ENCODE data around the gene SUB1. TPM values are rescaled to one million over a fixed set of nuclear protein-coding genes. Genes with fewer than 3 reads are reported as not detected.

Gene SUB1
- total RNA-seq = 100 to 1,000 TPM; 142 to 466 (median 206) TPM

GRCh38 chr5:32585446-32586275 is at the start of gene SUB1:
TSS of gene SUB1 (plus strand) at chr5:32585557. CDS start at chr5:32588513, 2,956 bp downstream.
- no peak for TF ChIP-seq CTCF (IDR thresholded peaks at IDR 0.05; ENCODE audit: low read depth)

GRCh38 chr5:32536246-32536645 is 49.1 kb upstream of the SUB1 start:
- no peak for TF ChIP-seq CTCF (IDR thresholded peaks at IDR 0.05; ENCODE audit: low read depth)

- no peak for TF ChIP-seq CTCF (IDR thresholded peaks at IDR 0.05; ENCODE audit: low read depth)
Observed at GRCh38 chr5:32538031-32538547, 47.3 kb upstream of the SUB1 start.

GRCh38 chr5:32539981-32540845 is 45.1 kb upstream of the SUB1 start:
- no peak for TF ChIP-seq CTCF (IDR thresholded peaks at IDR 0.05; ENCODE audit: low read depth)

GRCh38 chr5:32541241-32541640 is 44.1 kb upstream of the SUB1 start:
- no peak for TF ChIP-seq CTCF (IDR thresholded peaks at IDR 0.05; ENCODE audit: low read depth)

- TF ChIP-seq CTCF (IDR thresholded peaks at IDR 0.05; ENCODE audit: low read depth) = no peak
Observed at GRCh38 chr5:32542216-32543059, 42.9 kb upstream of the SUB1 start.
